ENCODE data around the gene CREG2. TPM values are rescaled to one million over a fixed set of nuclear protein-coding genes. Genes with fewer than 3 reads are reported as not detected.

The CREG2 gene
- polyA plus RNA-seq, 1 donor from 2014 or later: 1.2 TPM

DNA sequence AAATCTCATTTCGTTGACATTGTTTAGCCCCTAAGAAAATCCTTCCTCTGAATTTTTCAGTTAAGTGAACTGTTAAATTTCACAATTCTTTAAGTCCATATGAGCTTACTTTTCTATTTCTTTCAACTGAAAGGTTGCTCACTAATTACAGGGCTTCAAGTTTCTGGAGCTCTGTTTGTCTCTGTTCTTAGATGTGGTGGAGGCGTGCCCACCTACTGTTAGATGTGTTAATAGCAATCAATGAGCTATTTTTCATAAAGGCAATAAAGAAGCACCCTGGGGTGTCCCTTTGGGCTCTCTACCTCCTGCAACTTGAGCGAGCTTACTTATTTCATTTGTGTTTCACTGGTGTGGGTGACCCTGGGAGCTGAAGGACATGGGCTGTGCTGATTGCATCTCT, 25.0 kb downstream of the CREG2 start:
- Histone ChIP-seq H3K9me2 (ENCODE audit: insufficient read depth, low read length) (no peaks in the 10 kb centered on the region), H3K9me3 (ENCODE audit: low read length) (no peaks in the 10 kb centered on the region), H4K20me1 (ENCODE audit: insufficient read depth) (no peaks in the 10 kb centered on the region), H3K4me2 (ENCODE audit: low read length) (no peak overlapping the region), H3K4me3 (ENCODE audit: low read length) (no peak overlapping the region), H3K36me3 (ENCODE audit: insufficient read depth, low read length) (no peaks in the 10 kb centered on the region), H3F3A (ENCODE audit: insufficient read depth, low read length, poor library complexity, severe bottlenecking) (no peaks in the 10 kb centered on the region), H3K79me2 (replicated peaks; ENCODE audit: insufficient read depth, low read length) (no peaks in the 10 kb centered on the region), H2AFZ (ENCODE audit: low read depth, low read length) (no peak overlapping the region), H3K27me3 (ENCODE audit: insufficient read depth, low read depth, low read length) (no peaks in the 10 kb centered on the region), H3K9ac (ENCODE audit: low read length) (no peak overlapping the region), H3K27ac (ENCODE audit: low read length) (no peak overlapping the region)
- TF ChIP-seq REST (IDR thresholded peaks at IDR 0.05; ENCODE audit: borderline replicate concordance) (no peak), TAF1 (IDR thresholded peaks at IDR 0.05; ENCODE audit: low read depth) (no peak), EZH2 (IDR thresholded peaks at IDR 0.05; ENCODE audit: borderline replicate concordance, insufficient read depth, low read length, poor library complexity, severe bottlenecking) (no peak), MXI1 (conservative IDR thresholded peaks at IDR 0.05; ENCODE audit: poor library complexity, severe bottlenecking) (no peak), SMC3 (conservative IDR thresholded peaks at IDR 0.05; ENCODE audit: poor library complexity) (no peak), EP300 (conservative IDR thresholded peaks at IDR 0.05; ENCODE audit: poor library complexity, severe bottlenecking) (no peak), RAD21 (conservative IDR thresholded peaks at IDR 0.05) (no peak), POLR2AphosphoS5 (IDR thresholded peaks at IDR 0.05) (no peak)
- TF ChIP-seq, protein P1, sequence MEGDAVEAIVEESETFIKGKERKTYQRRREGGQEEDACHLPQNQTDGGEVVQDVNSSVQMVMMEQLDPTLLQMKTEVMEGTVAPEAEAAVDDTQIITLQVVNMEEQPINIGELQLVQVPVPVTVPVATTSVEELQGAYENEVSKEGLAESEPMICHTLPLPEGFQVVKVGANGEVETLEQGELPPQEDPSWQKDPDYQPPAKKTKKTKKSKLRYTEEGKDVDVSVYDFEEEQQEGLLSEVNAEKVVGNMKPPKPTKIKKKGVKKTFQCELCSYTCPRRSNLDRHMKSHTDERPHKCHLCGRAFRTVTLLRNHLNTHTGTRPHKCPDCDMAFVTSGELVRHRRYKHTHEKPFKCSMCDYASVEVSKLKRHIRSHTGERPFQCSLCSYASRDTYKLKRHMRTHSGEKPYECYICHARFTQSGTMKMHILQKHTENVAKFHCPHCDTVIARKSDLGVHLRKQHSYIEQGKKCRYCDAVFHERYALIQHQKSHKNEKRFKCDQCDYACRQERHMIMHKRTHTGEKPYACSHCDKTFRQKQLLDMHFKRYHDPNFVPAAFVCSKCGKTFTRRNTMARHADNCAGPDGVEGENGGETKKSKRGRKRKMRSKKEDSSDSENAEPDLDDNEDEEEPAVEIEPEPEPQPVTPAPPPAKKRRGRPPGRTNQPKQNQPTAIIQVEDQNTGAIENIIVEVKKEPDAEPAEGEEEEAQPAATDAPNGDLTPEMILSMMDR (IDR thresholded peaks at IDR 0.05; ENCODE audit: poor library complexity, severe bottlenecking): no peak

DNA sequence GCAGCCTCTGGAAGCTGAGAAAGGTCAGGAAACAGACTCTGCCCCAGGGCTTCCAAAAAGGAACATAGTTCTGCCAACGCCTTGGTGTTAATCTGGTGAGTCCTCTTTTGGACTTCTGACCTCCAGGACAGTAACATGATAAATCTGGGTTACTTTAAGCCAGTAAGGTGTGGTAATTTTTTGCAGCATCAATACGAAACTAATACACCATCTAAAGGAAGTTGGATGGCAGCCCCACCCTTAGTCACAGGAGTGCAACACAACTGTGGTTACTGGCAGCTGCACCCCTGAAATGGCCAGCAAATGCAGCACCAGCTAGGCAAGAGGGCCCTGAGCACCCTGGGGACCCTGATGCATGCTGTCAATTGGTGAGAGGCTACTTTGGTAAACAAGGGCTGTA, 25.8 kb downstream of the CREG2 start:
- Histone ChIP-seq H3K9ac (ENCODE audit: low read length) (no peak overlapping the region), H3K27ac (ENCODE audit: low read length) (no peak overlapping the region), H4K20me1 (ENCODE audit: insufficient read depth) (no peaks in the 10 kb centered on the region), H3K79me2 (replicated peaks; ENCODE audit: insufficient read depth, low read length) (no peaks in the 10 kb centered on the region), H3K9me3 (ENCODE audit: low read length) (no peaks in the 10 kb centered on the region), H3K4me3 (ENCODE audit: low read length) (no peak overlapping the region), H3K9me2 (ENCODE audit: insufficient read depth, low read length) (no peaks in the 10 kb centered on the region), H3K4me2 (ENCODE audit: low read length) (no peak overlapping the region), H3F3A (ENCODE audit: insufficient read depth, low read length, poor library complexity, severe bottlenecking) (no peaks in the 10 kb centered on the region), H3K36me3 (ENCODE audit: insufficient read depth, low read length) (no peaks in the 10 kb centered on the region), H3K27me3 (ENCODE audit: insufficient read depth, low read depth, low read length) (no peaks in the 10 kb centered on the region), H2AFZ (ENCODE audit: low read depth, low read length) (no peak overlapping the region)
- TF ChIP-seq MXI1 (conservative IDR thresholded peaks at IDR 0.05; ENCODE audit: poor library complexity, severe bottlenecking) (no peak), POLR2AphosphoS5 (IDR thresholded peaks at IDR 0.05) (no peak), REST (IDR thresholded peaks at IDR 0.05; ENCODE audit: borderline replicate concordance) (no peak), EZH2 (IDR thresholded peaks at IDR 0.05; ENCODE audit: borderline replicate concordance, insufficient read depth, low read length, poor library complexity, severe bottlenecking) (no peak), TAF1 (IDR thresholded peaks at IDR 0.05; ENCODE audit: low read depth) (no peak), RAD21 (conservative IDR thresholded peaks at IDR 0.05) (no peak), EP300 (conservative IDR thresholded peaks at IDR 0.05; ENCODE audit: poor library complexity, severe bottlenecking) (no peak), SMC3 (conservative IDR thresholded peaks at IDR 0.05; ENCODE audit: poor library complexity) (no peak)
- TF ChIP-seq, protein P1 (IDR thresholded peaks at IDR 0.05; ENCODE audit: poor library complexity, severe bottlenecking): no peak

Data from neural cell (in vitro differentiated cells).